ENCODE measurements around the gene PPARA.

Gene PPARA

GRCh38 chr22:46114518-46115387 lies 35.6 kb upstream of the PPARA start:
- DNase-seq: no peak

- DNase-seq: no peak
These were observed 35.0 kb upstream of the PPARA start for GRCh38 chr22:46115388-46115678.

DNA sequence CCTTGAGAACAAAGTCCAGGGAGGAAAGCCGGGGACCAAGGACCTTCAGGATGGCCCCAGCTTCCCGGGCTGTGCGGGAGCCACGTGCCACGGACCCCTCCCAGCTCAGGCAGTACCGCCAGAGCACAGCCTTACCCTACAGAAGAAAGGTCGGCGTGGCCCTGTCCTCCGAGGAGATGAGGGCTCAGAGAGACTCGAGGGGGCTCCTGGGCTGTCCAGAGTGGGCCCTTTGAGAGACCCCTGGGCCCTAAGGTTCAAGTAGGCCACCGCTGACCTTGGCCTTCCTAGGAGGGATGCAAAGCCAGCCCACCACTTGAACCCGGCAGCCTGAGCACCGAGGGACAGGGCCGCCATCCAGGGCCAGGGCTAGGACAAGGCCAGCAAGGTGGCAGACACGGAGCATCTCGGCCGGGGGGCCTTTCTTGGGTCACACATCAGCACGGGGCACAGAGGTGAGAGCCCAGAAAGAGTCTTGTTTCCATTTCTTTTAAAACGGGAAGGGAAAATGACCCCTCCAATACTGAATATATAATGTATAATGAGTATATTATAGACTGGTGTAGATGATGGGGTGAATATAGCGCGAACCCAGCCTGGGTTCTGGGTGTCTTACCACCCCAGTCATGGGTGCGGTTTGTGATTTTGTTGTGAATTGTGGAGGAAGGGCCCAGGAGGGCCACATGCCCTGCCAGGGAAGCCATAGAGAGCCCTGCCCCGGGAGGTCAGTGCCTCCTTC lies 34.4 kb upstream of the PPARA start:
- no peak for DNase-seq

GRCh38 chr22:46116491-46116958 lies 33.8 kb upstream of the PPARA start:
- DNase-seq: peak; percentile 64 to 84 (median 82)

DNA sequence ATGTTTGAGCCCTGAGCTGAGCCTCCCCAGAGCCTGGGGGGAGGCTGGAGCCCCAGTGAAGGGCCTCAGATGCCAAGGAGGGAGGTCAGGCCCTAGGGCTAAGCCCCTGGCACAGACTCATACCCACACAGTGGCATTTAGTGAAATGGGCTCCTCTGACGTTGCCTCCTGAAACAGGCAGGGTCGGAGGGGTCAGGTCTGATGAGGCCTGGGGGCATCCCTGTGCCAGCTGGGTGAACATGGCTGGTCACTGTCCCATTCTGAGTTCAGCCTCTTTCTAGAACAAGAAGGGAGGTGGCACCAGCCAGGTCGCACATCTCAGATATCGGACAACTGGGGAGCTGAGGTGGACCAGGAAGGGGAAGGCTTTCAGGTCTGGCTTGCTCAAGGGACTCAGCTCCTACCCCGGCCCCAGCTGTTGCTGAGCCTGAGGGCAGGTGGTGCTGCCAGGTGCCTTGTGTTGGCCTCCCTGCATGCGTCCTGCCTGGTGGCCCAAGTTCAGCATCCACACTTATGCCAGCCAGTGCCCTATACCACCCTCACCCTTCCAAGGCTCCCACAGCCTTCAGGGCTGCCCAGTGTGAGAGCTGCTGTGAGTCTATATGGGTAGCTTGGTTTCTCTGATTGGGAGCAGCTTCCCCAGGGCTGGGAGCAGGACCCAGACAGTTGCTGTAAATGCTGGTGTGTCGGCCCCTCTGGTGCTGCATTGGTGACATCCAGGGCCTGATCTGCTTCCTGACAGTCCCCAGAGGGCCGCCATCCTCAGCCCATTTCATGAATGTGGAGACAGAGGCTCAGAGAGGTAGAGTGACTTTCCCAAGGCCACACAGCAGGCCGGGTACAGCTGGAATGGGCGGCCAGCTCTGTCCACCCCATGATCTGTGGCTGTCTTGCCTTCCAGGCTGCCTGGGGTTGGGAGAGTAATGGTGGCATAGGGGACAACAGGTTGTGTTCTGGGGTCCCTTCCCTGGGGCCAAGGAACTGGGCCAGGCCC lies 32.8 kb upstream of the PPARA start:
- DNase-seq: no peak

GRCh38 chr22:46119093-46119728 lies 31.1 kb upstream of the PPARA start:
- DNase-seq: no peak

- DNase-seq: no peak
These were observed 30.5 kb upstream of the PPARA start for GRCh38 chr22:46119729-46120419.

- DNase-seq: no peak
These were observed 29.9 kb upstream of the PPARA start for GRCh38 chr22:46120420-46120737.

- DNase-seq: no peak
These were observed 29.2 kb upstream of the PPARA start for GRCh38 chr22:46121079-46121478.

GRCh38 chr22:46121523-46122287 lies 28.6 kb upstream of the PPARA start:
- DNase-seq: no peak

DNA sequence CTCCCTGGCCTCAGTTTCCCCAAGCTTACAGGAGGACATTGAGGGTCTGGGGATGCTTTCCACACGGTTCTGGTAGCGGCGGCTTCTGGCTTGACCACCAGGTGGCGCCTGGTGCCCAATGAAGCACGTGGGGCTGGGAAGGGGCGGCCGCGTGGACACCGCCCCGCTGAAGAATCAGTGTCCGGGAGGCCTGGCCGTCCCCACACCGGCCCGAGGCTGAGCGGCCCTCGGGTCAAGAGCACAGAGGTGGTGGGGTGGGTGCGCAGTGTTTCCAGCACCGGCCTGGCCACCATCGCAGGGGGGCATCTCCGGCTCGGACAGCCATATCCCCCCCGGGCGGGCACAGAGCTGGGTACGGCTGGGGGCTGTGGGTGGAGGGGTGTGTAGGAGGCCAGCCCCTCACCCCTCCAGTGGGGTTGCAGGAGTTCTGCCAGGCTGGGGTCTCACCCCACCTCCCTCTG lies 27.8 kb upstream of the PPARA start:
- peak; percentile 15 to 64 (median 56) for DNase-seq

GRCh38 chr22:46122980-46123693 lies 27.2 kb upstream of the PPARA start:
- no peak for DNase-seq

DNA sequence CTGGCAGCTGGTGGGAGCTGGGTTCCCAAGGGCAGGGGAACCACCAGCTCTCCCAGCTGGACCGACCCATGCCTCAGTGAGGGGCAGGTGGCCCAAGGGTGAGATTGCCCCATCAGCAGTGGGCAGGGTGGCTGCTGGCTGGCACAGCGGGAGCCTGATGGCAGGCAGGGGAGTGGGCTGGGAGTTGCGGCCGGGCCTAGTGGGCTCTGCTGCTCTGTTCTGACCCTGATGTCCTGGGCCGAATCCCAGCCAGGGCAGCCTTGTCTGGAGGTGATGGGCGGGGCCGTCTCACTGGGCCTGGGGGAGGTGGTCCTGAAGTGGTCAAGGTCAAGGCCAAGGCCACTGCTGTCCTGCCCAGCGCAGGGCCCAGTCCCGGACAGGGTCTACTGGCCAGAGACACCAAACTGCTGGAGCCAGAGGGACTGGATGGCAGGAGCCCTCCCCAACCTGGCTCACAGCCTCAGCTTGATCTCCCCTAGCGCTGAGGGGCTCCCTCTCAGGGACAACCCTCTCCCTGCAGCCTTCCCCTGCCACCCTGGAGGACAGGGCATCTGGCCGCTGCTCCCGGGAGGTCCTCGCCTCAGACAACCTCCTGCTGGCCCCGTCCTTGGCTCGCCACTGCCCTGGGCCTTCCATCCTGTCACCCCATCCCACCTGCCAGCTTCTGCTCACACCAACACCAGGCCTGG lies 26.5 kb upstream of the PPARA start:
- DNase-seq: no peak

GRCh38 chr22:46124383-46125144 lies 25.8 kb upstream of the PPARA start:
- no peak for DNase-seq

GRCh38 chr22:46125311-46125710 lies 25.0 kb upstream of the PPARA start:
- no peak for DNase-seq

DNA sequence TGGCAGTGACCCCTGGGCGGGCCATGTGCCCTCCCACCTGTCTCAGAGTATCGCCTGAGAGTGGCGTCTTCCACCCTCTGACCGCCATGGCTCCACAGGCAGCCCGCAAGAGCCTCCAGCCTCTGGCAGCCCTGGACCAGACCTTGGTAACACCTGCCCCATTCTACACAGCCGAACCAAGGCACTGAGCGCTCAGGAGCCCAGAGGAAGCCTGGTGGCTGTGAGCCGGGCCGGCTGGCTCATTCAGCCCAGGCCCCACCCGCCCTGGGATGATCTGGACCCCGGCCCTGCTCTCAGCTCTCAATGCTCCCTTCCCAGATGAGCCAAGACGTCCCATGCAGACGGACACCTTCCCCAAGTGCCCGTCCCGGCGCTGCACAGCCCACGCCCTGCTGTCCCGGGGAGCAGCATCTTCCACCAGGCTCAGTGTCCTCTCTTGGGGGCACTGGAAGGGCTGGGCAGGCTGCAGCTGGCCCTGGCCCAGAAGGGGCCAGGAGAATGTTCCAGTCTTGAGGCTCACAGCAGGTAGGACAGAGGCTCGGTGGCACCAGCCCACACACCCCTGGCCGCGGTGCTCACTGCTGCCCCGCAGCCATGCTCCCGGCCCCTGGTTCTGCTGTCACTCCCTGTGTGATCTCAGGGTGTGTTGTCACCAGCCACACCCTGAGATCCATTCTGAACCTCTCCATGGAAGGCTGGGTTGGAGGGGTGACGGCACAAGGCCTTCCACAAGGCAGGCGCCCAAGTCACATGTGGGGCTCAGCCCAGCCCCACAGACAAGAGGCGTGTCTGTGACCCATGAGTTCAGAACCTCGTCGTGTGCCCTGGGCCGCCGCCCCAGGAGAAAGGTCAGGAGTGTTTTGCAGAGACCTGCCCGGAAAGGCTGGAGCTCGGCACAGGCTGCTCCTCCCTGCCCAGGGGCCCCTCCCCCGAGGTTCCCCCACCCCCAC lies 24.2 kb upstream of the PPARA start:
- no peak for DNase-seq

GRCh38 chr22:46126853-46127385 lies 23.4 kb upstream of the PPARA start:
- DNase-seq: no peak

- no peak for DNase-seq
These were observed 22.8 kb upstream of the PPARA start for GRCh38 chr22:46127556-46127955.
